GM21737 (cell line): ENCODE measurements around the gene PPT2.
"Not testable (repeated sequence)": the region's sequence is repeated elsewhere in the genome, so short reads cannot be mapped to it uniquely, and the experiment has no call there.

ENCODE experiments used
- ATAC-seq: cut with Tn5 transposase; IDR thresholded peaks from one replicate; pipeline ENCODE4 v1.9.1; 2021; ENCODE audit warnings: mild to moderate bottlenecking, moderate library complexity; ENCODE audit not compliant: unreplicated experiment

PPT2 gene

DNA sequence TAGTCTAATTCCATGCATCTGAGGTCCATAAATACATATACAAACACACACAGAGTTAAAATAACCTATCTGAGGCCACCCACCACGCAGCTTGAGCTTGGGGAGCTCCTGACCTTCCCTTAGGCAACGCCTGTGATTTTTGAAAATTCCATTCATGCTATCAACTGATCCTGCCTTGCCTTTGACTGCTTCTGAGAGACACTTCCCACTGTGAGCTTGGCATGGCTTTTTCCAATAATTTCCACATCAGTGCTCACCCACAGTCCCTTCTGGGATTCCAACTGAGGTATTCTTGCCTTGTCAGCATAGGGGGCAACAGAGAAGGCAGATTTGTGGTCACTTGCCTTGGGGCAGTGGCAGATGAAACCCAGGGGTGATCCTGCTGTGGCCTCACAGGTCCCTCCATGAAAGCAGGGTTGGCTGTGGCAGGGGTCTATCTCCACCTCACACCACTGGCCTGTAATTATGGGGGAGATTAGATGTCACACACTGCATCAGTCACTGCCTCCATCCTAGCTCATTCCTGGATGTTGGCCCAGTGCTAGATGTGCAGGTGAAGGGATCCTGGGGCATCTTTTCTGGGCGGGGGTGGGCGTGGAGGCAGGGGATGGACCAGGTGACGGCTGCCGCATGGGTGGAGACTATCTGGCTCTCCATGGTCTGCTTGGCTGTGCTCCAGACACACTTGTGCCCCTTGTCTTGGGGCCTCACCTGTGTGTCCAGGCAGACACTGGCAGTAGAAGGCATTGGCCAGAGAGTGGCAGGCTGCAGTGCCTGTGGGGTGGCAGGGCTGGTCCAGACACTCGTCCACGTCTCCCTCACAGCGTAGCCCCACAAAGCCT, 49.7 kb downstream of the PPT2 start:
- ATAC-seq: no peak

- no peak for ATAC-seq
Observed at GRCh38 chr6:32204268-32204715, 50.4 kb downstream of the PPT2 start.

DNA sequence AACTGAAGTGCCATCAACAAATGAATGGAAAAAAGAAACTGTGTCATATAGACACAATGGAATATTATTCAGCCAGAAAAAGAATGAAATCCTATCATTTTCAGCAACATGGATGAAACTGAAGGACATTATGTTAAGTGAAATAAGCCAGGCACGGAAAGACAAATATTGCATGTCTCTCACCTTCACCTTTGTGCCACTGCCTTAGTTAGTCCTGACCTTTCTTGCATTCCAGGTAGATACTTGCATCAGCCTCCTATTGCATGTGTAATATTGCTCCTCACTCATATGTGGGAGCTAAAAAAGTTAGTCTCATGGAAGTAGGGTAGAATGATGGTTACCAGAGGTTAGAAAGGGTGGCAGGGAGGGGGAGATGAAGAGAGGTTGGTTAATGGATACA, 55.1 kb downstream of the PPT2 start:
- ATAC-seq: no peak

- no peak for ATAC-seq
Observed at GRCh38 chr6:32210191-32210601, 56.3 kb downstream of the PPT2 start.

GRCh38 chr6:32211432-32211831, 57.5 kb downstream of the PPT2 start:
- not testable (repeated sequence) for ATAC-seq

GRCh38 chr6:32212076-32212760, 58.3 kb downstream of the PPT2 start:
- ATAC-seq: no peak
